ENCODE results near the gene GDF2.

GRCh38 chr10:47348661-47349470 lies 26.6 kb downstream of the GDF2 start:
- no peak for TF ChIP-seq EZH2 (IDR thresholded peaks at IDR 0.05; ENCODE audit: borderline replicate concordance, low read depth, low read length, severe bottlenecking)
- TF ChIP-seq CTCF (IDR thresholded peaks at IDR 0.05; ENCODE audit: borderline replicate concordance, extremely low read depth, low read length, poor library complexity, severe bottlenecking), result no peak

Data from DND-41 (cell line).